Measurements from ENCODE around the gene NR1D1.

The NR1D1 gene

DNA sequence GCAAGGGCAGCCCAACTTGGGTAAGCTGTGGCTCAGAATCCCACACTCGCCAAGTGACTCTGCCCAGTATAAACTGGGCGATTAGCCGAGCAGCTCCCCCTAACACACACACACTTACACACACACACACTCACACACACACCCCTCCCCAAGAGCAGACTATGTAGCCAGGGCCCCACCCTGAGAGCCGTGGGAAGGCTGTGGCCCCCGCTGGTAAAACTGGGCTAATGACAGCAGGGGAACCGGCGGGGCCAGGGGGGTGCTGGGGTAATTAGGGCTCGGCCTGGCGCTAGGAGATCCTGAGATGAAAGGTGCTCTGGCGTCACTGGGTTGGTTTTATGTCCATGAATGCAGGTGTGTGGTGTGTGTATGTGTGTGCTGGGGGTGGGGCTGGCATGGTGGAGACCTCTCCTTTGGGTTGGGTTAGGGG lies 38.8 kb downstream of the NR1D1 start:
- no peak for DNase-seq

DNA sequence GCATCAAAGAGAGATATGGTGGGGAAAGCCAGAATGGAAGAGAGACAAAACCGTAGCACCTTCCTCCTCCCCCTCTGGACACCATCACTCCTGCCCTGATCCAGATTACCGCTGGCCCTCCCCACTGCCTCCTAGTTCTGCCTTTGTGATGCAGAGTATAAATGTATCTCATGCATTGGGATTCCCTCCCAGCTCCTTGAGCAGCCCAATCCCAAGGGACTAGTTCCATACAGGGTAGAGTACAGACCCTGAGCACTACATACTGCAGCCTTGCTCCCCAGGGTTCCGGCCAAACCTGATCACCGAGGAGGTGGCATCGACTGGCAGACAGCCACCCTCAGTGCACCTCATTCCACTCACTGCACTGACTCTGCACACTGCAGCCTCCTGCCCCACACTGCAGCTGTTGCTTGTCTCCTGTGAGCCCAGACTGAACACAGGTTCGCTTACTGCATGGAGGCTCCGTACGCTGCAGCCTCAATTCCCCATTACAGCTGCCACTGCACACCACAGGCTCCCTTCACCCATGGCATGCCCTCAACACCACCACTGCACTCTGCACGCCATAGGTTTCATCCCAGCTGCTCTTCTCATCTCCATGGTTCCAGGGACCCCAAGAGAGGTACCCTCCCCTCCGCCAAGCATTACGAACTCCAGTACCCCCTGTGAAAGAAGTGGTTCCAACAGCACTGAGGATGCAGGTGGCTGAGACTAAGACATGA lies 39.3 kb downstream of the NR1D1 start:
- DNase-seq = peak; percentile 64

DNA sequence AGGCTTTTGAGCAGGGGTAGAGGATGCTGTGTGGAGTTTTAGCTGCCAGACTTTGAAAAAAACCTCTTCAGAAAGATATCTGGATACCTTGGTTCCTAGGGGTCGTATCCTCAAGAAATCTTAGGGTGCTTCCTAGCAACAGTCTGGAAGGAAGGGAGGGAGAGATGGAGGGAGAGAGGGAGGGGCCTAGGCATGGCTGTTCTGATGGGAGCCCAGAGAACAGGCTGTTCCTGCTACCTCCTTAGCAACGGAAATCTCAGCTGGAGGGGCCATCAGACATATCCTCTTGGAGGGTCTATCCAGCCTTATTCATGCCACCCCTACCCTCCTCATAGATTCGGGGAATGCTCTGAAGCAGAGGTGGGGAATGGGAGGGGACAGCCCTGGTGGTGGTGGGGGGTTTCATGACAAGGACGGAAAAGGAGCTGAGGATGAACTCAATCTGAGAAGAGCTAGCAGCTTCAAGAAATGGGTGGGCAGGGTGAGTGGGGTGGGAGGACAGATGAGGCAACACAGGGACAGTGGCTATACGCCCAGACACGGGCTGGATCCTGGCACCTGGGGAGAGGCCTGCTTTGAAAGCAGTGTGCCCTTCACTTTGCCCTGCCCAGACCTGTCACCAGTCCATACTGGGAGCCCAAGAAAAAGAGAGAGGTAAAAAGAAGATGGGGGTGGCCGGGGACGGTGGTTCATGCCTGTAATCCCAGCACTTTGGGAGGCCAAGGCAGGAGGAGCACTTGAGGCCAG lies 40.5 kb downstream of the NR1D1 start:
- DNase-seq = no peak

DNA sequence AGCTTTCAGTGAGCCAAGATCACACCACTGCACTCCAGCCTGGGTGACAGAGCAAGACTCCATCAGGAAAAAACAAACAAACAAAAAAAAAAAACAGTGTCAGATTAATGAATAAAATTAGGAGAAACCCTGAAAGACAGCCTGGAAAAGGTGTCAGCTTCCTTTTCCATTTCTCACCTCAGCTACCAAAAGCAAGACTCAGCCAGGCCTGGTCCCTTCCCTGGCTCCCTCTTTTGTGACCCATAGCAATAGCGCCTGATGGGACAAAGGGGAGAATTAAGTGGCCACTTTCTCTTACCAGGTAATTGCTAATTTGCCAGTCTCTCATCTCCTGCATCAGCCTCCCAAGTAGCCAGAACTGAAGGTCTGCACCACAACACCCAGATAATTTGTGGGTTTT lies 41.5 kb downstream of the NR1D1 start:
- DNase-seq = no peak

DNA sequence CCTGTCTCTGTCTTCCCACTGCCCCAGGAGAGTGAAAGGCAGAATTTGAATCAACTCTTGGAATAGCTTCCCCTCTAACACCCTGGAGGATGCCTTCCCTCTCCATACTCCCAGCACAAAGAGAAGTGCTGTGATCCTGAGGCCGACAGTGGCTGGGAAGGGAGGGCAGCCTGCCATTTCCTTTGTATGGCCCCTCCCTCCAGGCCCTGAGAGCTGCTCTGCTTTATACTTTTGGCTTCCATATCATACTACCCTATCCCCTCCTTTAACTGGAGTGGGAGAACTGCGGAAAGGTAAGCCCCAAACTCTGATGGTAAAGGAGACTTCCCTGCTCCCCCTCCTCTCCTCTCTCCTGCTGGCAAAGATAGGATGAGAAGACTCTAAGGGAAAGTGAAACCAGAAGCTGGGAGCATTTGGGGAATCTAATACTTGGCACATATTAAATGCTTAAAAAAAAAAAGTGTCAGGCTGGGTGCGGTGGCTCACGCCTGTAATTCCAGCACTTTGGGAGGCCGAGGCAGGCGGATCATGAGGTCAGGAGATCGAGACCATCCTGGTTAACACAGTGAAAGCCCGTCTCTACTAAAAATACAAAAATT lies 42.1 kb downstream of the NR1D1 start:
- no peak for DNase-seq

DNA sequence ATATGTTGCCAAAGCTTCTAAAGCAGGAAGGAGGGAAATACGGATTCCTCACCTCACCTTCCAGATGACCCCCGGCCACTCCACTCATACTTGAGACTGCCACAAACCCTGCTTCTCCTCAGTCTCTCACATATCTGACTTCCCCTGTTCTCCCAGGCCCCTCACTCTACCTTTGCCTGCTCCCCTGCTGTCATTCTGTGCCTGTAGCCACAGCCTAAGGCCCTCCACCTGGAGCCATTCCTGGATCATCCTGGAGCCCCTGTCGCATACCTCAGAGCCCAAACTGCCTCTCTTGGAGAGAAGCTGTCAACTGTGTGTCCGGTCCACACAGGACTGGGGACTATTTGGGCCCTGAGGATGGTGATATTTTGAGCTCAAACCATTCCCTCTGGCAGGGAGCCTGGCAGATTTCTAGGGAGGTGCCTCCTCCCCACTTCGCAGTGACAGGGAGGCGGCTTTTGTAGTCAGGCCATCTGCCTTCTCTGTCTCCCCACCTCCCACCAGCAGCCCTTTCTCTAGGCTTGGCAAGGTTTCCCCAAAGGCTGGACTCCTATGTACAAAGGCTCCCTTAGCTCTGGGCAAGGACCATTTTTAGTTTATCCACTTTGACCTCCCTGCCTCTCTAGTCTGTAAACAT lies 43.9 kb downstream of the NR1D1 start:
- peak; percentile 23 for DNase-seq

Measured in NCI-H2171 (cell line).